WERI-Rb-1 (cell line): ENCODE results near the gene CCR8.

ENCODE experiments used
- DNase-seq: peaks from one replicate; pipeline ENCODE4 v3.0.0-alpha.2; 2020
- H3K27ac ChIP-seq: fragments of 250-450 bp; sonication (Bioruptor Pico); 2 replicates; pipeline ENCODE4 v1.5.1; 2020; ENCODE audit warnings: mild to moderate bottlenecking, moderate library complexity
- H3K27me3 ChIP-seq: fragments of 250-450 bp; sonication (Bioruptor Pico); 2 replicates; pipeline ENCODE4 v1.5.1; 2021; ENCODE audit warnings: mild to moderate bottlenecking, low read depth, moderate library complexity; ENCODE audit not compliant: insufficient read depth, severe bottlenecking
- H3K36me3 ChIP-seq: fragments of 250-450 bp; sonication (Bioruptor Pico); 2 replicates; pipeline ENCODE4 v1.5.1; 2020; ENCODE audit warnings: mild to moderate bottlenecking, moderate library complexity
- H3K4me3 ChIP-seq: 2 replicates; pipeline ENCODE4 v1.5.1; 2011; ENCODE audit warnings: low read depth, mild to moderate bottlenecking, control low read depth, low read length
- H3K9me3 ChIP-seq: fragments of 250-450 bp; sonication (Bioruptor Pico); 2 replicates; pipeline ENCODE4 v1.5.1; 2021; ENCODE audit warnings: mild to moderate bottlenecking, moderate library complexity; ENCODE audit not compliant: severe bottlenecking
- CTCF ChIP-seq: IDR thresholded peaks from 2 replicates; pipeline ENCODE4 v1.5.1; 2011; ENCODE audit warnings: low read depth, mild to moderate bottlenecking, control low read depth, inconsistent platforms, low read length

Gene CCR8

GRCh38 chr3:39376959-39377634 lies 47.6 kb downstream of the CCR8 start:
- no peaks in the 10 kb centered on the region for H3K9me3 ChIP-seq
- no peaks in the 10 kb centered on the region for H3K27me3 ChIP-seq
- no peak for TF ChIP-seq CTCF
- DNase-seq: no peak
- no peak overlapping the region for H3K4me3 ChIP-seq
- H3K36me3 ChIP-seq: no peaks in the 10 kb centered on the region
- H3K27ac ChIP-seq: no peak overlapping the region

GRCh38 chr3:39378088-39378487 lies 48.6 kb downstream of the CCR8 start:
- H3K27ac ChIP-seq: no peak overlapping the region
- peak; percentile 87 for TF ChIP-seq CTCF
- H3K36me3 ChIP-seq: no peaks in the 10 kb centered on the region
- no peaks in the 10 kb centered on the region for H3K9me3 ChIP-seq
- peak; percentile 73 for DNase-seq
- no peak overlapping the region for H3K4me3 ChIP-seq
- no peaks in the 10 kb centered on the region for H3K27me3 ChIP-seq

- Histone ChIP-seq H3K36me3 (no peaks in the 10 kb centered on the region; the same call in 1 of the 2 replicates), H3K27me3 (no peaks in the 10 kb centered on the region), H3K9me3 (no peaks in the 10 kb centered on the region), H3K27ac (no peak overlapping the region), H3K4me3 (no peak overlapping the region)
- DNase-seq: no peak
- TF ChIP-seq CTCF: no peak
Observed at GRCh38 chr3:39378957-39379777, 49.7 kb downstream of the CCR8 start.

GRCh38 chr3:39379778-39380155 lies 50.3 kb downstream of the CCR8 start:
- DNase-seq: no peak
- Histone ChIP-seq H3K9me3 (no peaks in the 10 kb centered on the region), H3K4me3 (no peak overlapping the region), H3K27me3 (no peaks in the 10 kb centered on the region), H3K36me3 (no peaks in the 10 kb centered on the region; the same call in none of the 2 replicates), H3K27ac (no peak overlapping the region)
- TF ChIP-seq CTCF: no peak

GRCh38 chr3:39381432-39381831 lies 51.9 kb downstream of the CCR8 start:
- H3K4me3 ChIP-seq: no peak overlapping the region
- H3K27me3 ChIP-seq: no peaks in the 10 kb centered on the region
- no peaks in the 10 kb centered on the region for H3K9me3 ChIP-seq
- H3K27ac ChIP-seq: no peak overlapping the region
- peaks cover 11% of the 10 kb centered on the region for H3K36me3 ChIP-seq
- no peak for DNase-seq
- no peak for TF ChIP-seq CTCF
